GM12878 (cell line): ENCODE measurements around the gene GPR153. TPM values are rescaled to one million over a fixed set of nuclear protein-coding genes. Genes with fewer than 3 reads are reported as not detected.

Experiments used
- ATAC-seq: fragments of 200-7000 bp; cut with Tn5 transposase; 3 replicates; pipeline ENCODE4 v1.9.1; 2020; ENCODE audit warnings: mild to moderate bottlenecking, moderate library complexity
- BruUV-seq: library from RNA; stranded (reverse); fragments of 400-500 nt; replicated peaks from 2 replicates; lab custom pipeline; 2021; lab: Mats Ljungman, UMichigan
- CTCF ChIA-PET: fragments of 300-600 bp; sonication (Branson Sonifier 250); formaldehyde crosslinking; extraction: SDS; loops from one replicate; lab custom pipeline; 2021; ENCODE audit warnings: inconsistent platforms; lab: Yijun Ruan, JAX
- POLR2A ChIA-PET: fragments of 350-600 bp; formaldehyde crosslinking; extraction: SDS; loops from one replicate; lab custom pipeline; 2021; ENCODE audit warnings: inconsistent platforms; lab: Charles Lee
- RAD21 ChIA-PET: fragments of 300-600 bp; sonication (Branson Sonifier 250); formaldehyde crosslinking; loops from one replicate; lab custom pipeline; 2023; ENCODE audit warnings: antibody characterized with exemption; ENCODE audit not compliant: unreplicated experiment; lab: Charles Lee
- SMC1A ChIA-PET: fragments of 300-600 bp; sonication (Branson Sonifier 250); formaldehyde crosslinking; loops from one replicate; lab custom pipeline; 2023; ENCODE audit not compliant: unreplicated experiment, uncharacterized antibody; lab: Charles Lee
- DNase-seq: peaks from one replicate; pipeline ENCODE4 v3.0.0-alpha.2; 2011; ENCODE audit warnings: low read depth, low spot score
- FAIRE-seq: peaks from 3 replicates; lab custom pipeline; 2011; peaks lifted over from hg19 to GRCh38; lab: Jason Lieb, UNC
- H2AFZ ChIP-seq: 2 replicates; pipeline ENCODE4 v1.6.0; 2011; ENCODE audit warnings: low read depth, low read length, control low read depth; ENCODE audit not compliant: control insufficient read depth
- H3K27ac ChIP-seq: 2 replicates; pipeline ENCODE4 v1.5.1; 2011; ENCODE audit warnings: control low read depth; ENCODE audit not compliant: control insufficient read depth, insufficient read depth
- H3K27me3 ChIP-seq, 2 experiments: replicated peaks in 1 of 2; 2 replicates each; pipeline versions ENCODE4 v1.6.0 to v1.6.1; 2011; ENCODE audit warnings: low read length in 1 of 2; ENCODE audit not compliant: control insufficient read depth in 2 of 2, insufficient read depth in 2 of 2
- H3K36me3 ChIP-seq, 2 experiments: 2 replicates each; pipeline ENCODE4 v1.5.1; 2011; ENCODE audit warnings: low read length in 1 of 2; ENCODE audit not compliant: control insufficient read depth in 2 of 2, insufficient read depth in 2 of 2
- H3K4me1 ChIP-seq: 2 replicates; pipeline ENCODE4 v1.6.1; 2011; ENCODE audit warnings: mild to moderate bottlenecking, low read length, moderate library complexity, mixed read lengths; ENCODE audit not compliant: control insufficient read depth, insufficient read depth
- H3K4me2 ChIP-seq: 2 replicates; pipeline ENCODE4 v1.6.0; 2011; ENCODE audit warnings: control low read depth; ENCODE audit not compliant: control insufficient read depth, insufficient read depth
- H3K4me3 ChIP-seq: fragments of 200-600 bp; sonication (generic); 2 replicates; pipeline ENCODE4 v1.5.1; 2016
- H3K79me2 ChIP-seq: 2 replicates; pipeline ENCODE4 v1.6.0; 2011; ENCODE audit warnings: low read length; ENCODE audit not compliant: control insufficient read depth, insufficient read depth
- H3K9ac ChIP-seq: 2 replicates; pipeline ENCODE4 v1.8.0; 2011; ENCODE audit warnings: low read length, control low read depth, mixed read lengths; ENCODE audit not compliant: control insufficient read depth, insufficient read depth
- H3K9me3 ChIP-seq: replicated peaks from 3 replicates; pipeline ENCODE4 v1.5.1; 2011; ENCODE audit warnings: mild to moderate bottlenecking, low read length; ENCODE audit not compliant: control insufficient read depth, insufficient read depth
- H4K20me1 ChIP-seq: 2 replicates; pipeline ENCODE4 v1.6.0; 2011; ENCODE audit not compliant: control insufficient read depth, insufficient read depth
- BRCA1 ChIP-seq: IDR thresholded peaks from 2 replicates; pipeline ENCODE4 v1.6.1; 2011; ENCODE audit warnings: low read depth, low read length, improper control_type of control experiment
- CBX5 ChIP-seq: sonication (generic); IDR thresholded peaks from 2 replicates; pipeline ENCODE4 v1.6.1; 2016; ENCODE audit warnings: low read depth, moderate library complexity, mild to moderate bottlenecking, inconsistent platforms
- DPF2 ChIP-seq: fragments of 450-650 bp; IDR thresholded peaks from 2 replicates; pipeline ENCODE4 v1.6.1; 2017; ENCODE audit warnings: mild to moderate bottlenecking
- E2F4 ChIP-seq: IDR thresholded peaks from 2 replicates; pipeline ENCODE4 v1.6.1; 2012; ENCODE audit warnings: low read depth, low read length, improper control_type of control experiment
- MEF2B ChIP-seq: fragments of 450-650 bp; IDR thresholded peaks from 2 replicates; pipeline ENCODE4 v1.6.1; 2018; ENCODE audit warnings: mild to moderate bottlenecking, moderate library complexity; ENCODE audit not compliant: partially characterized antibody, poor library complexity, severe bottlenecking
- NR2F1 ChIP-seq: fragments of 450-650 bp; conservative IDR thresholded peaks from 2 replicates; pipeline ENCODE4 v1.6.1; 2017; ENCODE audit warnings: mild to moderate bottlenecking
- POLR2A ChIP-seq: IDR thresholded peaks from 2 replicates; pipeline ENCODE4 v1.6.1; 2011; ENCODE audit warnings: low read depth, mild to moderate bottlenecking, low read length
- POLR2AphosphoS2 ChIP-seq: IDR thresholded peaks from 2 replicates; pipeline ENCODE4 v1.6.1; 2011; ENCODE audit warnings: low read depth, mild to moderate bottlenecking, low read length, improper control_type of control experiment, moderate library complexity
- SMAD1 ChIP-seq: fragments of 450-650 bp; IDR thresholded peaks from 2 replicates; pipeline ENCODE4 v1.6.1; 2018; ENCODE audit warnings: mild to moderate bottlenecking, low read depth; ENCODE audit not compliant: partially characterized antibody
- TARDBP ChIP-seq: IDR thresholded peaks from 2 replicates; pipeline ENCODE4 v1.6.1; 2016; ENCODE audit warnings: borderline replicate concordance
- ZNF274 ChIP-seq: IDR thresholded peaks from one replicate; pipeline ENCODE4 v1.8.0; 2011; ENCODE audit not compliant: insufficient read length, insufficient read depth
- WGBS: methylation state at CpG from one replicate; pipeline ENCODE4 v1.1.6; 2016; ENCODE audit warnings: low lambda C conversion rate; ENCODE audit not compliant: insufficient replicate concordance, insufficient coverage; ENCODE audit errors: missing lambda C conversion rate; 5-methylcytosine and 5-hydroxymethylcytosine counted together
- in situ Hi-C: fragments of 300-500 bp; cut with MboI; formaldehyde crosslinking; loops from 9 replicates; pipeline ENCODE4 v1.14.3; 2018; ENCODE audit warnings: mixed read lengths
- intact Hi-C: fragments of 100-400 bp; cut with micrococcal nuclease; formaldehyde crosslinking; loops from one replicate; pipeline ENCODE4 v1.14.2; 2022; ENCODE audit not compliant: unreplicated experiment
- polyA plus RNA-seq, 11 experiments: library from polyadenylated mRNA; depleted of rRNA in 4 of 11; unstranded in 6 of 11; stranded (reverse) in 5 of 11; fragments of >200 nt; fragmentation: Nextera tagmentation in 4 of 11; fragmentation: Illumina TruSeq in 1 of 11; extraction: Ambion mirVana in 4 of 11; extraction: Trizol in 1 of 11; gene quantifications; 1 replicate in 1 of 11; 2 replicates in 10 of 11; pipeline versions ENCODE4 v1.2.1 to v1.2.3, GENCODE V29; 2011 to 2016; ENCODE audit warnings: inconsistent platforms in 2 of 11, missing spikeins in 2 of 11, low read depth in 1 of 11
- total RNA-seq, 4 experiments: library from RNA; depleted of rRNA in 3 of 4; stranded (reverse); fragments of >200 nt in 3 of 4; fragmentation: Illumina TruSeq in 1 of 4; extraction: Trizol in 1 of 4; gene quantifications; 2 replicates each; pipeline versions ENCODE4 v1.2.1 to v1.2.3, GENCODE V29; 2013 to 2021
- TF ChIP-seq, protein P1 (sequence below): fragments of 450-650 bp; IDR thresholded peaks from 2 replicates; pipeline ENCODE4 v1.6.1; 2017; ENCODE audit warnings: antibody characterized with exemption, mild to moderate bottlenecking, moderate library complexity
- TF ChIP-seq, protein P2 (sequence below): fragments of 450-650 bp; IDR thresholded peaks from 2 replicates; pipeline ENCODE4 v1.6.1; 2017; ENCODE audit warnings: borderline replicate concordance
- TF ChIP-seq, protein P3 (sequence below): IDR thresholded peaks from 2 replicates; pipeline ENCODE4 v1.6.1; 2012; ENCODE audit warnings: low read depth, low read length, improper control_type of control experiment
- TF ChIP-seq, protein P4 (sequence below): fragments of 150-350 bp; IDR thresholded peaks from 2 replicates; pipeline ENCODE4 v1.6.1; 2014; ENCODE audit warnings: mild to moderate bottlenecking, low read depth, low read length
- TF ChIP-seq, protein P5 (sequence below): fragments of 450-650 bp; IDR thresholded peaks from 2 replicates; pipeline ENCODE4 v1.6.1; 2017; ENCODE audit warnings: low read depth, mild to moderate bottlenecking, moderate library complexity

GPR153 gene
- total and polyA plus RNA-seq, 10 of the 15 experiments (the other 5 are each of a cell fraction or from before 2014, with no cell fraction given): 0.04 to 2.2 (median 0.54) TPM

- Histone ChIP-seq H3K9ac (no peak overlapping the region), H2AFZ (no peak overlapping the region), H3K4me2 (no peak overlapping the region), H3K27ac (no peak overlapping the region), H3K36me3 (peaks cover 0 to 7% of the 10 kb centered on the region in 2 experiments; a peak in 2 of 4 replicates), H3K4me1 (no peaks in the 10 kb centered on the region), H3K9me3 (no peaks in the 10 kb centered on the region), H3K4me3 (no peak overlapping the region), H3K27me3 (no peaks in the 10 kb centered on the region), H4K20me1 (no peaks in the 10 kb centered on the region; the same call in 1 of the 2 replicates), H3K79me2 (no peaks in the 10 kb centered on the region)
- ChIA-PET POLR2A (no interaction called here), RAD21 (no interaction called here), CTCF (no interaction called here), SMC1A (no interaction called here)
- ATAC-seq (no peak), DNase-seq (no peak), FAIRE-seq (no peak)
- in situ Hi-C loops (no loop called here), intact Hi-C loops (no loop called here)
- BruUV-seq: no TSS peak
- 80% methylated on average over 4 of the region's 4 CpGs for WGBS
- TF ChIP-seq DPF2: no peak
- no peak for TF ChIP-seq SMAD1
- TF ChIP-seq, protein P1, sequence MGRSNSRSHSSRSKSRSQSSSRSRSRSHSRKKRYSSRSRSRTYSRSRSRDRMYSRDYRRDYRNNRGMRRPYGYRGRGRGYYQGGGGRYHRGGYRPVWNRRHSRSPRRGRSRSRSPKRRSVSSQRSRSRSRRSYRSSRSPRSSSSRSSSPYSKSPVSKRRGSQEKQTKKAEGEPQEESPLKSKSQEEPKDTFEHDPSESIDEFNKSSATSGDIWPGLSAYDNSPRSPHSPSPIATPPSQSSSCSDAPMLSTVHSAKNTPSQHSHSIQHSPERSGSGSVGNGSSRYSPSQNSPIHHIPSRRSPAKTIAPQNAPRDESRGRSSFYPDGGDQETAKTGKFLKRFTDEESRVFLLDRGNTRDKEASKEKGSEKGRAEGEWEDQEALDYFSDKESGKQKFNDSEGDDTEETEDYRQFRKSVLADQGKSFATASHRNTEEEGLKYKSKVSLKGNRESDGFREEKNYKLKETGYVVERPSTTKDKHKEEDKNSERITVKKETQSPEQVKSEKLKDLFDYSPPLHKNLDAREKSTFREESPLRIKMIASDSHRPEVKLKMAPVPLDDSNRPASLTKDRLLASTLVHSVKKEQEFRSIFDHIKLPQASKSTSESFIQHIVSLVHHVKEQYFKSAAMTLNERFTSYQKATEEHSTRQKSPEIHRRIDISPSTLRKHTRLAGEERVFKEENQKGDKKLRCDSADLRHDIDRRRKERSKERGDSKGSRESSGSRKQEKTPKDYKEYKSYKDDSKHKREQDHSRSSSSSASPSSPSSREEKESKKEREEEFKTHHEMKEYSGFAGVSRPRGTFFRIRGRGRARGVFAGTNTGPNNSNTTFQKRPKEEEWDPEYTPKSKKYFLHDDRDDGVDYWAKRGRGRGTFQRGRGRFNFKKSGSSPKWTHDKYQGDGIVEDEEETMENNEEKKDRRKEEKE: no peak
- TF ChIP-seq, protein P2, sequence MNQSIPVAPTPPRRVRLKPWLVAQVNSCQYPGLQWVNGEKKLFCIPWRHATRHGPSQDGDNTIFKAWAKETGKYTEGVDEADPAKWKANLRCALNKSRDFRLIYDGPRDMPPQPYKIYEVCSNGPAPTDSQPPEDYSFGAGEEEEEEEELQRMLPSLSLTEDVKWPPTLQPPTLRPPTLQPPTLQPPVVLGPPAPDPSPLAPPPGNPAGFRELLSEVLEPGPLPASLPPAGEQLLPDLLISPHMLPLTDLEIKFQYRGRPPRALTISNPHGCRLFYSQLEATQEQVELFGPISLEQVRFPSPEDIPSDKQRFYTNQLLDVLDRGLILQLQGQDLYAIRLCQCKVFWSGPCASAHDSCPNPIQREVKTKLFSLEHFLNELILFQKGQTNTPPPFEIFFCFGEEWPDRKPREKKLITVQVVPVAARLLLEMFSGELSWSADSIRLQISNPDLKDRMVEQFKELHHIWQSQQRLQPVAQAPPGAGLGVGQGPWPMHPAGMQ: no peak
- TF ChIP-seq POLR2A: no peak
- TF ChIP-seq MEF2B: no peak
- TF ChIP-seq BRCA1: no peak
- no peak for TF ChIP-seq NR2F1
- no peak for TF ChIP-seq E2F4
- TF ChIP-seq, protein P3, sequence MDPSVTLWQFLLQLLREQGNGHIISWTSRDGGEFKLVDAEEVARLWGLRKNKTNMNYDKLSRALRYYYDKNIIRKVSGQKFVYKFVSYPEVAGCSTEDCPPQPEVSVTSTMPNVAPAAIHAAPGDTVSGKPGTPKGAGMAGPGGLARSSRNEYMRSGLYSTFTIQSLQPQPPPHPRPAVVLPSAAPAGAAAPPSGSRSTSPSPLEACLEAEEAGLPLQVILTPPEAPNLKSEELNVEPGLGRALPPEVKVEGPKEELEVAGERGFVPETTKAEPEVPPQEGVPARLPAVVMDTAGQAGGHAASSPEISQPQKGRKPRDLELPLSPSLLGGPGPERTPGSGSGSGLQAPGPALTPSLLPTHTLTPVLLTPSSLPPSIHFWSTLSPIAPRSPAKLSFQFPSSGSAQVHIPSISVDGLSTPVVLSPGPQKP: no peak
- no peak for TF ChIP-seq CBX5
- no peak for TF ChIP-seq ZNF274
- TF ChIP-seq TARDBP: no peak
- no peak for TF ChIP-seq POLR2AphosphoS2
- TF ChIP-seq, protein P4, sequence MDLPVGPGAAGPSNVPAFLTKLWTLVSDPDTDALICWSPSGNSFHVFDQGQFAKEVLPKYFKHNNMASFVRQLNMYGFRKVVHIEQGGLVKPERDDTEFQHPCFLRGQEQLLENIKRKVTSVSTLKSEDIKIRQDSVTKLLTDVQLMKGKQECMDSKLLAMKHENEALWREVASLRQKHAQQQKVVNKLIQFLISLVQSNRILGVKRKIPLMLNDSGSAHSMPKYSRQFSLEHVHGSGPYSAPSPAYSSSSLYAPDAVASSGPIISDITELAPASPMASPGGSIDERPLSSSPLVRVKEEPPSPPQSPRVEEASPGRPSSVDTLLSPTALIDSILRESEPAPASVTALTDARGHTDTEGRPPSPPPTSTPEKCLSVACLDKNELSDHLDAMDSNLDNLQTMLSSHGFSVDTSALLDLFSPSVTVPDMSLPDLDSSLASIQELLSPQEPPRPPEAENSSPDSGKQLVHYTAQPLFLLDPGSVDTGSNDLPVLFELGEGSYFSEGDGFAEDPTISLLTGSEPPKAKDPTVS: no peak
- TF ChIP-seq, protein P5, sequence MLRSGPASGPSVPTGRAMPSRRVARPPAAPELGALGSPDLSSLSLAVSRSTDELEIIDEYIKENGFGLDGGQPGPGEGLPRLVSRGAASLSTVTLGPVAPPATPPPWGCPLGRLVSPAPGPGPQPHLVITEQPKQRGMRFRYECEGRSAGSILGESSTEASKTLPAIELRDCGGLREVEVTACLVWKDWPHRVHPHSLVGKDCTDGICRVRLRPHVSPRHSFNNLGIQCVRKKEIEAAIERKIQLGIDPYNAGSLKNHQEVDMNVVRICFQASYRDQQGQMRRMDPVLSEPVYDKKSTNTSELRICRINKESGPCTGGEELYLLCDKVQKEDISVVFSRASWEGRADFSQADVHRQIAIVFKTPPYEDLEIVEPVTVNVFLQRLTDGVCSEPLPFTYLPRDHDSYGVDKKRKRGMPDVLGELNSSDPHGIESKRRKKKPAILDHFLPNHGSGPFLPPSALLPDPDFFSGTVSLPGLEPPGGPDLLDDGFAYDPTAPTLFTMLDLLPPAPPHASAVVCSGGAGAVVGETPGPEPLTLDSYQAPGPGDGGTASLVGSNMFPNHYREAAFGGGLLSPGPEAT: no peak
These were observed 10.1 kb upstream of the GPR153 start for GRCh38 chr1:6271006-6271405.
